Measurements from ENCODE around the gene TUG1.

TUG1 gene

GRCh38 chr22:30996462-30996861 lies 27.4 kb downstream of the TUG1 start:
- no peak for TF ChIP-seq CTCF (IDR thresholded peaks at IDR 0.05)
- no peak for DNase-seq (ENCODE audit: low spot score)
- H3K27ac ChIP-seq, result no peak overlapping the region
- H3K4me3 ChIP-seq, result no peak overlapping the region

GRCh38 chr22:30998329-30998728 lies 29.3 kb downstream of the TUG1 start:
- no peak for TF ChIP-seq CTCF (IDR thresholded peaks at IDR 0.05)
- no peak for DNase-seq (ENCODE audit: low spot score)

GRCh38 chr22:31001124-31001770 lies 32.2 kb downstream of the TUG1 start:
- Histone ChIP-seq H3K27ac (no peak overlapping the region), H3K4me3 (no peak overlapping the region)
- no peak for TF ChIP-seq CTCF (IDR thresholded peaks at IDR 0.05)
- DNase-seq (ENCODE audit: low spot score), result no peak

More at GRCh38 chr22:30998329-30998728, 29.3 kb downstream of the TUG1 start:
- no peak overlapping the region for H3K27ac ChIP-seq
- H3K4me3 ChIP-seq, result no peak overlapping the region

GRCh38 chr22:31005535-31005934 lies 36.5 kb downstream of the TUG1 start:
- TF ChIP-seq CTCF (IDR thresholded peaks at IDR 0.05), result no peak
- Histone ChIP-seq H3K4me3 (no peak overlapping the region), H3K27ac (no peak overlapping the region)
- no peak for DNase-seq (ENCODE audit: low spot score)

GRCh38 chr22:31019191-31019930 lies 50.3 kb downstream of the TUG1 start:
- DNase-seq (ENCODE audit: low spot score), result no peak
- no peak overlapping the region for H3K4me3 ChIP-seq
- no peak for TF ChIP-seq CTCF (IDR thresholded peaks at IDR 0.05)
- H3K27ac ChIP-seq, result no peak overlapping the region

- TF ChIP-seq CTCF (IDR thresholded peaks at IDR 0.05), result no peak
- no peak overlapping the region for H3K27ac ChIP-seq
- no peak for DNase-seq (ENCODE audit: low spot score)
- no peak overlapping the region for H3K4me3 ChIP-seq
Measured at GRCh38 chr22:31020334-31020733, 51.3 kb downstream of the TUG1 start.

GRCh38 chr22:31022516-31022915 lies 53.5 kb downstream of the TUG1 start:
- no peak for TF ChIP-seq CTCF (IDR thresholded peaks at IDR 0.05)
- H3K4me3 ChIP-seq, result no peak overlapping the region
- no peak for DNase-seq (ENCODE audit: low spot score)
- no peak overlapping the region for H3K27ac ChIP-seq
